HepG2 (cell line): Measurements from ENCODE around the gene ZNF217. TPM values are rescaled to one million over a fixed set of nuclear protein-coding genes. Genes with fewer than 3 reads are reported as not detected.

ENCODE experiments used
- ATRX ChIP-seq: sonication (generic); formaldehyde crosslinking; IDR thresholded peaks from 2 replicates; pipeline ENCODE4 v1.4.0; 2020; ENCODE audit warnings: missing genetic modification reagents, borderline replicate concordance
- BCL3 ChIP-seq: sonication (generic); formaldehyde crosslinking; IDR thresholded peaks from 2 replicates; pipeline ENCODE4 v1.5.1; 2020; ENCODE audit warnings: mild to moderate bottlenecking, missing genetic modification reagents, moderate library complexity
- CHCHD3 ChIP-seq: sonication (generic); formaldehyde crosslinking; IDR thresholded peaks from 2 replicates; pipeline ENCODE4 v1.8.0; 2022; ENCODE audit warnings: mild to moderate bottlenecking, missing genetic modification reagents, moderate library complexity
- HIVEP1 ChIP-seq: sonication (generic); formaldehyde crosslinking; IDR thresholded peaks from 2 replicates; pipeline ENCODE4 v1.4.0; 2020; ENCODE audit warnings: mild to moderate bottlenecking, missing genetic modification reagents
- HOXA3 ChIP-seq: sonication (generic); formaldehyde crosslinking; IDR thresholded peaks from 2 replicates; pipeline ENCODE4 v1.5.0; 2020; ENCODE audit warnings: missing genetic modification reagents
- IKZF4 ChIP-seq: sonication (generic); formaldehyde crosslinking; IDR thresholded peaks from 2 replicates; pipeline ENCODE4 v1.5.1; 2020; ENCODE audit warnings: borderline replicate concordance, mild to moderate bottlenecking, low read depth, missing genetic modification reagents; ENCODE audit errors: not compliant biosample characterization
- MBNL3 ChIP-seq: fragments of 250-450 bp; sonication (Bioruptor Pico); conservative IDR thresholded peaks from 2 replicates; pipeline ENCODE4 v1.8.0; 2022; ENCODE audit warnings: mild to moderate bottlenecking, inconsistent platforms
- NCOA1 ChIP-seq: sonication (generic); formaldehyde crosslinking; IDR thresholded peaks from 2 replicates; pipeline ENCODE4 v1.9.0; 2021; ENCODE audit warnings: missing genetic modification reagents
- NPAS2 ChIP-seq: sonication (generic); formaldehyde crosslinking; IDR thresholded peaks from 2 replicates; pipeline ENCODE4 v1.8.0; 2022; ENCODE audit warnings: mild to moderate bottlenecking, missing genetic modification reagents, borderline replicate concordance
- RXRA ChIP-seq: sonication (generic); formaldehyde crosslinking; IDR thresholded peaks from 2 replicates; pipeline ENCODE4 v1.5.1; 2020; ENCODE audit warnings: missing genetic modification reagents
- SAP130 ChIP-seq: IDR thresholded peaks from 2 replicates; pipeline ENCODE4 v1.6.1; 2016; ENCODE audit warnings: low read depth
- SRSF9 ChIP-seq: fragments of 200-400 bp; formaldehyde crosslinking; IDR thresholded peaks from 2 replicates; pipeline ENCODE4 v1.6.1; 2018; ENCODE audit warnings: borderline replicate concordance, mild to moderate bottlenecking, low read depth, low read length; ENCODE audit not compliant: insufficient read depth, poor library complexity, severe bottlenecking
- ZFP36 ChIP-seq: fragments of 150-350 bp; IDR thresholded peaks from 2 replicates; pipeline ENCODE4 v1.6.1; 2018; ENCODE audit warnings: borderline replicate concordance, low read length, low read depth; ENCODE audit not compliant: partially characterized antibody
- ZNF333 ChIP-seq: sonication (generic); formaldehyde crosslinking; IDR thresholded peaks from 2 replicates; pipeline ENCODE4 v1.4.0; 2020; ENCODE audit warnings: mild to moderate bottlenecking, missing genetic modification reagents, borderline replicate concordance
- ZNF460 ChIP-seq: sonication (generic); formaldehyde crosslinking; IDR thresholded peaks from 2 replicates; pipeline ENCODE4 v1.5.1; 2020; ENCODE audit warnings: missing genetic modification reagents, mild to moderate bottlenecking, borderline replicate concordance
- ZNF629 ChIP-seq: sonication (generic); formaldehyde crosslinking; conservative IDR thresholded peaks from 2 replicates; pipeline ENCODE4 v1.5.0; 2020; ENCODE audit warnings: missing genetic modification reagents
- polyA plus RNA-seq, 8 experiments: library from polyadenylated mRNA; depleted of rRNA in 3 of 8; stranded (reverse) in 7 of 8; unstranded in 1 of 8; fragments of >200 nt; fragmentation: Illumina TruSeq in 4 of 8; extraction: Trizol in 4 of 8; gene quantifications; 2 replicates each; pipeline versions ENCODE4 v1.2.1 to v1.2.3, GENCODE V29; 2011 to 2016; ENCODE audit warnings: low read depth in 4 of 8, missing spikeins in 1 of 8, mixed read lengths in 1 of 8; ENCODE audit not compliant: insufficient read depth in 1 of 8
- total RNA-seq, 5 experiments: library from RNA; depleted of rRNA; stranded (reverse); fragments of >200 nt; fragmentation: Illumina TruSeq; extraction: Trizol; gene quantifications; 2 replicates each; pipeline ENCODE4 v1.2.3, GENCODE V29; 2016; ENCODE audit warnings: low read depth in 1 of 5
- TF ChIP-seq, protein P1 (sequence below): sonication (generic); formaldehyde crosslinking; IDR thresholded peaks from 2 replicates; pipeline ENCODE4 v1.5.1; 2020; ENCODE audit warnings: mild to moderate bottlenecking, missing genetic modification reagents, borderline replicate concordance
- TF ChIP-seq, protein P2 (sequence below): sonication (generic); formaldehyde crosslinking; IDR thresholded peaks from 2 replicates; pipeline ENCODE4 v1.4.0; 2020; ENCODE audit warnings: missing genetic modification reagents
- TF ChIP-seq, protein P3 (sequence below): sonication (generic); formaldehyde crosslinking; IDR thresholded peaks from 2 replicates; pipeline ENCODE4 v1.4.0; 2020; ENCODE audit warnings: mild to moderate bottlenecking, low read depth, missing genetic modification reagents
- TF ChIP-seq, protein P4 (sequence below): sonication (generic); formaldehyde crosslinking; IDR thresholded peaks from 2 replicates; pipeline ENCODE4 v1.5.0; 2020; ENCODE audit warnings: mild to moderate bottlenecking, missing genetic modification reagents

ZNF217 gene
- total and polyA plus RNA-seq, 2 of the 13 experiments (the other 11 are each of a cell fraction or from before 2014, with no cell fraction given), result 22.3 to 29.8 TPM

DNA sequence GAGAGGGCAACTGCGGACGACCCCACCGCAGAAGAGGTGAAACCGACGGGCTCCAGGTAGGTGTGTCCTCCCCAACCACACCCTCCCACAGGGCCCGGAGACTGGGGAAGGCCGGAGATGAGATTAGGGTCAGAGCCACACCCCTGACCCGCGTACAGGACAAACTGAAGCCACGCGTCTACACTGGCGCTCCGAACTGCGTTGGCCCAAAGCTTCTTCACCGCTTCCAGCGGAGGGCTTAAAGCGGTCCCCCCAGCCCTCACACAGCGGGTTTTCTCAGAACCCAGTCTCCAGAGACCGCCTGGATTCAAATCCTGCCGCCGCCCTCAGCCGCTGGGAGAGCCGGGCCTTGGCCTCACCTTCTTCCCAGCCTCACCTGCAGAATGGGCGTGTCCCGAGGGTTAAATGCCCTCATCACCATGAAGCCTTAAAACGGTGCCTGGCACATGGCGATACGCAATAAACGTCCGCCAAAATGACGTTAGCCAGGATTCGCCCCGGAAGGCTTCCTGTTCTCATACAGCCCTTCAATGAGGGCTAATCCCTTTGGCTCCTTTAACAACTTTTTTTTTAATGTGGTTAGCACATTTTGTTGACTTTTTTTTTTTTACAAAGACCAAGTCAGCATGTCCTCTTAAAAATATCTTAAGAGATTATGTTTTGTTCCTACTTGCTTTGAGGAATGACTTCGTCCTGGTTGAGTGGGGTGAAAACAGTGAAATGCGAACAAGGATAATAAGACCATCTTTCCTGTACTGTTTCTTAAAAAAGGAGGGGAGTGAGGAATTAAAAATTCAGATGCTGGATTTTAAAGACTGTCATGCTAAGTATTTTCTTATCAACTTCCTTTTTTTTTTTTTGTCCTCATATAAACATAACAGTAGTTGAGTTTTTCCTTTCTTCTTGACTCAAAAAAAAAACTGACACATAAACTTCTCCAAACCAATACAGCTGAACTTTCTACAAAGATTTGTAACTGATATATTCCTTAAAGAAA, 15.1 kb upstream of the ZNF217 start (continued):
- TF ChIP-seq HIVEP1 (CRISPR knock-in tag) (no peak), BCL3 (CRISPR knock-in tag) (no peak), SAP130 (CRISPR knock-in tag) (no peak), ZNF333 (no peak), CHCHD3 (CRISPR knock-in tag) (no peak), NPAS2 (CRISPR knock-in tag) (no peak), IKZF4 (CRISPR knock-in tag) (no peak), ATRX (no peak), RXRA (CRISPR knock-in tag) (peak; percentile 28; the same call in 1 of the 2 replicates), ZFP36 (no peak), SRSF9 (no peak), ZNF460 (CRISPR knock-in tag) (no peak), NCOA1 (CRISPR knock-in tag) (no peak), MBNL3 (no peak), ZNF629 (CRISPR knock-in tag) (peak; percentile 54), HOXA3 (CRISPR knock-in tag) (peak; percentile 12; the same call in 1 of the 2 replicates)
- TF ChIP-seq, protein P1, sequence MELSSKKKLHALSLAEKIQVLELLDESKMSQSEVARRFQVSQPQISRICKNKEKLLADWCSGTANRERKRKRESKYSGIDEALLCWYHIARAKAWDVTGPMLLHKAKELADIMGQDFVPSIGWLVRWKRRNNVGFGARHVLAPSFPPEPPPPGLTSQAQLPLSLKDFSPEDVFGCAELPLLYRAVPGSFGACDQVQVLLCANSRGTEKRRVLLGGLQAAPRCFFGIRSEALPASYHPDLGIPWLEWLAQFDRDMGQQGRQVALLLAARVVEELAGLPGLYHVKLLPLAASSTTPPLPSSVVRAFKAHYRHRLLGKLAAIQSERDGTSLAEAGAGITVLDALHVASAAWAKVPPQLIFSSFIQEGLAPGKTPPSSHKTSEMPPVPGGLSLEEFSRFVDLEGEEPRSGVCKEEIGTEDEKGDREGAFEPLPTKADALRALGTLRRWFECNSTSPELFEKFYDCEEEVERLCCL, result no peak
- TF ChIP-seq, protein P2, sequence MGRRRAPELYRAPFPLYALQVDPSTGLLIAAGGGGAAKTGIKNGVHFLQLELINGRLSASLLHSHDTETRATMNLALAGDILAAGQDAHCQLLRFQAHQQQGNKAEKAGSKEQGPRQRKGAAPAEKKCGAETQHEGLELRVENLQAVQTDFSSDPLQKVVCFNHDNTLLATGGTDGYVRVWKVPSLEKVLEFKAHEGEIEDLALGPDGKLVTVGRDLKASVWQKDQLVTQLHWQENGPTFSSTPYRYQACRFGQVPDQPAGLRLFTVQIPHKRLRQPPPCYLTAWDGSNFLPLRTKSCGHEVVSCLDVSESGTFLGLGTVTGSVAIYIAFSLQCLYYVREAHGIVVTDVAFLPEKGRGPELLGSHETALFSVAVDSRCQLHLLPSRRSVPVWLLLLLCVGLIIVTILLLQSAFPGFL (CRISPR knock-in tag), result no peak
- TF ChIP-seq, protein P3, sequence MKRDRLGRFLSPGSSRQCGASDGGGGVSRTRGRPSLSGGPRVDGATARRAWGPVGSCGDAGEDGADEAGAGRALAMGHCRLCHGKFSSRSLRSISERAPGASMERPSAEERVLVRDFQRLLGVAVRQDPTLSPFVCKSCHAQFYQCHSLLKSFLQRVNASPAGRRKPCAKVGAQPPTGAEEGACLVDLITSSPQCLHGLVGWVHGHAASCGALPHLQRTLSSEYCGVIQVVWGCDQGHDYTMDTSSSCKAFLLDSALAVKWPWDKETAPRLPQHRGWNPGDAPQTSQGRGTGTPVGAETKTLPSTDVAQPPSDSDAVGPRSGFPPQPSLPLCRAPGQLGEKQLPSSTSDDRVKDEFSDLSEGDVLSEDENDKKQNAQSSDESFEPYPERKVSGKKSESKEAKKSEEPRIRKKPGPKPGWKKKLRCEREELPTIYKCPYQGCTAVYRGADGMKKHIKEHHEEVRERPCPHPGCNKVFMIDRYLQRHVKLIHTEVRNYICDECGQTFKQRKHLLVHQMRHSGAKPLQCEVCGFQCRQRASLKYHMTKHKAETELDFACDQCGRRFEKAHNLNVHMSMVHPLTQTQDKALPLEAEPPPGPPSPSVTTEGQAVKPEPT (CRISPR knock-in tag), result no peak
- TF ChIP-seq, protein P4, sequence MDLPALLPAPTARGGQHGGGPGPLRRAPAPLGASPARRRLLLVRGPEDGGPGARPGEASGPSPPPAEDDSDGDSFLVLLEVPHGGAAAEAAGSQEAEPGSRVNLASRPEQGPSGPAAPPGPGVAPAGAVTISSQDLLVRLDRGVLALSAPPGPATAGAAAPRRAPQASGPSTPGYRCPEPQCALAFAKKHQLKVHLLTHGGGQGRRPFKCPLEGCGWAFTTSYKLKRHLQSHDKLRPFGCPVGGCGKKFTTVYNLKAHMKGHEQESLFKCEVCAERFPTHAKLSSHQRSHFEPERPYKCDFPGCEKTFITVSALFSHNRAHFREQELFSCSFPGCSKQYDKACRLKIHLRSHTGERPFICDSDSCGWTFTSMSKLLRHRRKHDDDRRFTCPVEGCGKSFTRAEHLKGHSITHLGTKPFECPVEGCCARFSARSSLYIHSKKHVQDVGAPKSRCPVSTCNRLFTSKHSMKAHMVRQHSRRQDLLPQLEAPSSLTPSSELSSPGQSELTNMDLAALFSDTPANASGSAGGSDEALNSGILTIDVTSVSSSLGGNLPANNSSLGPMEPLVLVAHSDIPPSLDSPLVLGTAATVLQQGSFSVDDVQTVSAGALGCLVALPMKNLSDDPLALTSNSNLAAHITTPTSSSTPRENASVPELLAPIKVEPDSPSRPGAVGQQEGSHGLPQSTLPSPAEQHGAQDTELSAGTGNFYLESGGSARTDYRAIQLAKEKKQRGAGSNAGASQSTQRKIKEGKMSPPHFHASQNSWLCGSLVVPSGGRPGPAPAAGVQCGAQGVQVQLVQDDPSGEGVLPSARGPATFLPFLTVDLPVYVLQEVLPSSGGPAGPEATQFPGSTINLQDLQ (CRISPR knock-in tag), result no peak
